GM18511 (cell line): ENCODE measurements around the gene RAB44.
"Not testable (repeated sequence)": the region's sequence is repeated elsewhere in the genome, so short reads cannot be mapped to it uniquely, and the experiment has no call there.

Experiments
- ATAC-seq: cut with Tn5 transposase; IDR thresholded peaks from one replicate; pipeline ENCODE4 v1.9.1; 2021; ENCODE audit warnings: mild to moderate bottlenecking, moderate library complexity; ENCODE audit not compliant: unreplicated experiment

Gene RAB44

DNA sequence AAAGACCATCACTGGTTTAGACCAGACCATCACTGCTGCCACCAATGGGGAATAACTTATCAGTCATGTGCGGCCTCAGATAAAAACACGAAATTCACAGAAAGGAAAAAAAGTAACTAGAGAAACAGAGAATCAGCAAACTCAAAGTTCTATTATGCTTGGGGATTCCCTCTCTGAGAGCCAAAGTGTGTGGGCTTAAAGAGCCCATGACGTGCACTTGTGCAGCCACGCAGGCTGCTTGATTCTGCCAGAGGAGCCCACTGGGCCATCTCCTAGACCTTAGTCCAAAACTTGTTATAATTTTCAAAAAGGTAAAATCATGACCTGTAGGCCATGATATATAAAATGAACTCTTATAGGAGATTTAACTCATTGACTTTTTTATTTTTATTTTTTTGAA is 15.2 kb downstream of the RAB44 start:
- ATAC-seq = no peak

DNA sequence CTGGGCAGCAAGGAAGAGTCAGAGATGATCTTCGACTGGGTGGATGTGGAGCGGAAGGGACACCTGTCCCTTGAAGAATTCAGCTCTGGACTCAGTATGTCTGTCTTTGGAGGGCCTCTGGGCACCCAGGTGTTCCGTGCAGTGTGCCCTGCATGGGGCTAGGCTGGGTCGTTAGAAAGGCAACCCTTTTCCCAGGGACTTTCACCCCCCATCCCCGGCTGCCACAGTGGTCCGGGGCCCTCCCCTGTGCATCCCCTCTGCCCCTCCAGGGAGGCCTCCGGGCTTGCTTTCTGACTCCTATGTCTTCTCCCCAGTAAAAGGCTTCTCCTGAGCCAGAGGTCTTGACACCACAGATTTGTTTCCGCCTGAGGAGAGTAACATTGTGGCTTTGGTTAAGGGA is 16.2 kb downstream of the RAB44 start:
- ATAC-seq = no peak

DNA sequence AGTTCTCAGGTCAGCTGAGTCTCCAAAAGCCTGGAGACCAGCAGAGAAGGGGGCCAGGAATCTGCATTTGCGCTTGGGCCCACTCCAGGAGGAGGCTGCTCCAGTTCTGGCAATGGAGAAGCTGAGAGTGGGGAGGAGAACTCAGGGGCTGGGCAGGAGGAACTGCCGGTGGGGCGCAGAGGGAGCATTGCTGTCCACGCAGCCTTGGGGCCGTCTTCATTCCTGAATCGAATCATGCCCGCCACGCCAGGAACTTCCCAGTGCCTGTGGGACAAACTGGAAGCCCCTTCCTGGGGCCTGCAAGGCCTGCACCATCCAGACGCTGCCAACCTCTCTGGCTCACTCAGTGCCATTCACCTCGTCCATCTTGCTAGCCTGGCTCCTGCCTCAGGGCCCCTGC is 16.9 kb downstream of the RAB44 start:
- no peak for ATAC-seq

DNA sequence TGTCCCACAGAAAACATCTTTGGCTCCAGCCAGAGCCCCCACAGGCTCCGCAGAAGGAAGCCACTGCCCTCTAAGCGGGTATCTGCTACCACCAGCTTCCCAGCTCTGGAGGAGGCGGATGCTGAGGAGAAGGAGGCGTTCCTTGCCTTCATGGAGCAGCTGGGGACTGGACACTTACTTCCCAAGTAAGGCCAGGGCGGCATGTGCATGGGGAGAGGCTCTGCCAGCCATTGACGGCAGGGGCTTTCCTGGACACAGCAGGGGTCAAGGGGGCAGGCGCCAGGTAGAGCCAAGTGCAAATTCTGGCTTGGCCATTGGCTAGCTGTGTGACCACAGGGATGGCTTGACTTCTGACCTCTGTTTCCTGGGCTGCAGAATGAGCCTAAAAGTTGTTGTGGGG is 17.8 kb downstream of the RAB44 start:
- ATAC-seq = no peak

DNA sequence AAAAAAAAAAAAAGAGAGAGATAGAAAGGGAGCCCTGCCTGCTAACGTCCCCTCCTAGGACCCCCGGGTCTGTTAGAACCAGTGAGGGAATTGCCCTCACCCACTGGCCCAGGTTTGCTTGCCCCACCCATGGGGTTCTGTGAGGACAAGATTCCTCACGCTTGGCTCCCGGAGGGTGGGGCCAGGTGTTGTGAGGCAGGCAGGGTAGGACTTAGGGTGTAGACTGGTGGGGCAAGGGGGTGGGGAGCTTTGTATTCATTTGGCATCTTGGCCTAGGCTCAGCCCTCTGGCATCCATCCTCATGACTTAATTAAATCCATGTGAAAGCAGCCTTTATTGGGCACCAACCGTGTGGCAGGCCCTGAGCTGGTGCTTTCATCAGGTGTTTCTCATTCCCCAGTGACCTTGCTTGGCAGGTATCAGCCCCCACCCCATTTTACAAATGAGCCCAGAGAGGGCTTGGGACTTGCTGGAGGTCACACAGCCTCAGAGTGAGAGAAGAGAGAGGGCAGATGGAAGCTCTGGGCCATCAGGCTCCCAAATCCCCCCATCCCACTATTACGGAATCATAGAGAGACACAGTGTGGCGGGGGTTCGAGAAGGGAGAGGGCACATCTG is 19.0 kb downstream of the RAB44 start:
- ATAC-seq = no peak

DNA sequence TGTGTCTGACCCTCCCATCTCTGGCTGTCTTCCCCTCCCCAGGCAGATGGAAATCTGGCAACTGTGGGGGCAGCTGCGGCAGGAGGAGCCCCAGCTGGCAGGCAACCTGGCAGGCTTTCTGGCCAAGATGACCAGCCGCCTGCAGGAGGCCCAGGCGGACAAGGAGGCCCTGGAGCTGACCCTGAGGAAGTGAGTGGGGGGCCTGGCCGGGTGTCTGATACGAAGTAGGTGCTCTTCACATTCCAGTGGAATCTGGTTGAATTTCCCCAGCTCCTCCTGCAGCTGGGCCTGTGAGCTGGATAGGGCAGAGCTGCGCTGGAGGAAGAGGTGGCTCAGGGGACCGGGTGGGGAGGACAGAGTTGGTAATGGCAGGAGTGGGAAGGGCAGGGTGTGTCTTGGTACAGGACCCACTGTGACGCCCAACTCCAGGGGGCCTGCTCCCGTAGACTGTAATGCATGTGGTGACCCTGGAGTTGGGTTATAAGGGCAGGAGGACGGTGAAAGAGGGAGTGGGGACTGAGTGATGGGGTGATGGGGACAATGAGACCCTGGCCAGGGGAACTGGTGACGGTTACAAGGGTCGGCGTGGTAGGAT is 19.7 kb downstream of the RAB44 start:
- ATAC-seq = no peak

DNA sequence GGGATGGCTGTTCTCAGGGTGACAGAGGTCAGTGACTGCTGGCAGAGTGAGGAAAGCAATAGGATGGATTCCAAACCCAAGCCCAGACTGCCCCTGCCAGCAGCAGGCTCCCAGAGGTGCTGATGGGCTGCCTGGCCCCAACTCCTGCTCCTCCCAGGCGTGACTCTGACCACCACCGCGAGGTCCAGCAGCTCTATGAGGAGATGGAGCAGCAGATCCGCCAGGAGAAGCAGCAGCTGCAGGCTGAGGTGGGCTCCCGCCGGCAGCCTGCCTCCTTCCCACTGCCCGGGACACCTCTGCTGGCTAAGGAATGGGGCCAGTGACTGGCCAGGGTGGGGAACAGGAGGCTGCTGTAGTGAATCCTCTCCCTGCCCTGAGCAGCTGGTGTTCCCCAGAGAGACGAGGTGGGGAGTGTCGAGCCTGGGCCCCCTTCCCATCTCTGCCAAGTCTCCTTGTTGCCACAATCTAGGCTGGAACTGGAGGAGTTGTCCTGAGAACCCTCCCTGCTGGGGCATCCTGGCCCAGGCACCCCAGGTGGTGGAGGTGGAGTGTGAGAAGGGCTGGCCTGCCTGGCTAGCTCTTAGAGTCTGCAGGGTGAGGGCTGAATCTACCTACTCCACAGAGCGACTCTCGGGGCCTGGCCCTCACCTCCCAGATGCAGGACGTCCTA is 20.4 kb downstream of the RAB44 start:
- ATAC-seq = no peak

DNA sequence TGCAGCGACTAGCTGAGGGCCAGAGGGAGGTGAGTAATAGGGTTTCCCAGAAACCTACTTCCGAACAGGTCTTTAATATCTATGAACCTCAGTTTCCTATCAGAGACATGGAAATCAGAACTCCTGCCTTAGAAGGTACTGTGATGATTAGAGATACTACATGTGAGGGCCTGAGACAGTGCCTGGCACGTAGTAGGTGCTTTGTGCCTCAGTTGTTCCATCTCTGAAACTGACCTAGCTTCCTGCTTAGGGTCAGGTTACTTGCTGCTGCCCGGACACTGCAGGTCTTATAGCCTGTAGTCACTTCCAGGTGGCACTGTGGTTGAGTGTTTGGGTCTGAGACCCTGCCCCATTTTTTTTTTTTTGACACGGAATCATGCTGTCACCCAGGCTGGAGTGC is 20.9 kb downstream of the RAB44 start:
- ATAC-seq = no peak

DNA sequence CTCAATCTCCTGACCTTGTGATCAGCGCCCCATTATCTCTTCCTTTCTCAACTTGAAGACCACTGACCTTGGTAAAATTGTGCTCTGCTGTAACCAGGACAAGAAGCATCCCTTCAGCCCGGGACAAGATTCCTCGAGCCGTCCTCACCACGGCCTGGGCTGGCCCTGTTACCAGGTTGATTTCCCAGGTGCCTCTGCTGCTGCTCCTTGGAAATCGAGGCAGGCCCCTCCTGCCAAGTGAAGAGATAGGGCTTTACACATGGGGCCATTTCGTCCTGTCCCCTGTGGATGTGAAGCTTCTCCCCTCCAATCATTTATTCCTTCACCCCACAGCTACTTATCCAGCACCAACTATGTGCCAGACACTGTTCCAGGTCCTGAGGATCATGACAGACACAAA is 21.5 kb downstream of the RAB44 start:
- no peak for ATAC-seq

DNA sequence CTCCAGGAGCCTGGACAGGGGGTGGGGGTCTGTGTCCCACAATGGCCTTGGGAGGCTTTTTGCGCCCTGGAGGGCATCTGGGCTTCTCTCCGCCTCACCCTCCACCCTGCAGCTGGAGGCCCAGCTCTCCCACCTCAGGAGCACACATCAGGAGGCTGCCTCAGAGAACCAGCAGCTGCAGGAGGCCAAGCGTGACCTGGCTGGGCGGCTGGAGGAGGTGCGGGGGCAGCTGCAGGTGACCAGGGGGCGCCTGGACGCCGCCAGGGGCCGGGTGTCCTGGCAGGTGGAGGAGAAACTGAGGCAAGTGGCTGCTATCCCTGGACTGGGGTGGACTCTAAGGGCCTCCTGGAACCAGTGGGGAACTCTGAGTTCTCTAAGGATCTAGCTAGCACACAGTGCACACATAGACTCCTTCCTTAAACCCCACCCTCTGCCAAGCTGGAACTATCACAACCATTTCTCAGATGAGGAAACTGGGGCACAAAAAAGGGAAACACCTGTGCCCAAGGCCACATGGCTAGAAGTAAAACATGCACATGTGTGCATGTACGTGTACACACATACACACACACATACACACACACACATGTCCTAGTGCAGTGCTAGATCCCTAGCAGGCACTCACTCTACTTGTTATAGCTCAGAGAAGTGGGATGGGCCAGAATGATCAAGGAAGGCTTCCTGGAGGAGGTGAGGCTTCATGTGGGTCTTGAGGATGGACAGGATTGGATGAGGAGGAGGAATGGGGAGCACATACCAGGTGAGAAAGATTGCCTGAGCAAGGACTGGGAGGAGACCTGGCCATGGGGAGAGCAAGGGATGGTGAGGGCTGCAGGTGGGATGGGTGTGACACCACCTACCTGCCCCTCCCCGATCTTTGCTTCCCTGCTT is 22.9 kb downstream of the RAB44 start:
- no peak for ATAC-seq

DNA sequence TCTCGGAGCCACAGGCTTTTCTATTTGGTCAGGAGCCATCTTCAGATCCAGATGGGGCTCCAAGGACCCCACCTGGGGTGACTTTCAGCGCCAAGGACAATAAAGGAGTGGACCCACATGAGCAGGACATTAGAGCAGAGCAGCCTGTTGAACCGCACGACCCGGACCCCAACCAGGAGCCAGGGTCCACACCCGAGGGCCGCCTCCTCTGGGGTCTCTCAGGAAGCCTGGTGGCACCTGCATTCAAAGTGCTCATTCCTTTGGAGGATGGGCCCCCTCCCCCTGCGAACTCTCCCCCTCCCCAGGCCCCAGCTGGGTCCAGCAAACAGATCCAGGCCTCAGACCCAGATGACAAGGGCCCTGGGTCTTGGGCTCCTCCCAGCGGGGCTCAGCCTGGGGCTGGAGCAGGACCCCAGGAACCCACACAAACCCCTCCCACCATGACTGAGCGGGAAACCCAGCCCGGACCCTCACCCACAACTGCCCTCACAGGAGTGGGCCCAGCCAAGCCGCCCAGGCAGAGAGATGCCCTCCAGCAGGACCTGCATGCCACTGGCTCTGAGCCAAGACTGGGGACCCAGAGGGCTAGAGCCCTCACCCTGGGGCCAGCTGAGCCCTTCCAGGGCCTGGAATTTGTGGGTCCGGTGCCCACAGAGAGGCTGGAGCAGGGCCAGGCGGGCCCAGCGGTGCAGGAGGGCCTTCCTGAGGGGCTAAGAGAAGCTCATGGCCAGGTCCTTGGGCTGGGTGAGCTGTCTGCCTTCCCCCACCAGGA is 23.9 kb downstream of the RAB44 start:
- ATAC-seq = no peak

DNA sequence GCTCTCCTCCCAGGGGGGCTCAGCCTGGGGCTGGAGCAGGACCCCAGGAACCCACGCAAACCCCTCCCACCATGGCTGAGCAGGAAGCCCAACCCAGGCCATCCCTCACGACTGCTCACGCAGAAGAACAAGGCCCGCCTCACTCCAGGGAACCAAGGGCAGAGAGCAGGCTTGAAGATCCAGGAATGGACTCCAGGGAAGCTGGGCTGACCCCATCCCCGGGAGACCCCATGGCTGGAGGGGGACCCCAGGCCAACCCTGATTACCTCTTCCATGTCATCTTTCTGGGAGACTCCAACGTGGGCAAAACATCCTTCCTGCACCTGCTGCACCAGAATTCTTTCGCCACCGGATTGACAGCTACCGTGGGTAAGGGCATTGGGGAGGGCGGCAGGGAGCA is 24.7 kb downstream of the RAB44 start:
- no peak for ATAC-seq

DNA sequence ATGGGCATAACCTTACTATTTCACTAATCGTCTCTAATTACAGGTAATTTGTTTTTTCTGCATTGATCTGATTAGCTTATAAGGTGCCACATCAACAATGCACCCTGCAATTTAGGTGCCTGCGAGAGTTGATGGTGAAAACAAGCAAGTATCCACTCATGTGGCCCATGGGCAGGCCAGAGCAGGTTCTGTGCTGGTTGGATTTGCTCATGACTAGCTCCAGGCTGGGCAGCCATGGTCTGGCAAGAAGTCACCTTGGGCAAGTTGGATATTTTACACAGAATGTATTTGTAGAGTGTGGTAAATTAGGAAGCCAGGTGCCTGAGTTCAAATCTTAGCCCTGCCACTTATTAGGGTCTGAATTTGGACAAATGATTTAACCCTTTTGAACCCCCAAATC is 25.3 kb downstream of the RAB44 start:
- ATAC-seq = no peak

DNA sequence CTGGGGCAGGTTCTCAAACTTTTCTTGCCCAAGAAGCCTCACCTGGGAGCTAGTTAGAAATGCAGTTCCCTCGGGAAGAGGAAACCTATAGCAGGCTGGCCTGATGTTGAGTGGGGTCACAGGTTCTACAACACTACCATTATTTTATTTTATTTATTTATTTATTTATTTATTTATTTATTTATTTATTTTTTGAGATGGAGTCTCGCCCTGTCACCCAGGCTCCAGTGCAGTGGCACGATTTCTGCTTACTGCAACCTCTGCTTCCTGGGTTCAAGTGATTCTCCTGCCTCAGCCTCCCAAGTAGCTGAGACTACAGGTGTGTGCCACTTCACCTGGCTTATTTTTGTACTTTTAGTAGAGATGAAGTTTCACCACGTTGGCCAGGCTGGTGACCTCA is 26.4 kb downstream of the RAB44 start:
- not testable (repeated sequence) for ATAC-seq

DNA sequence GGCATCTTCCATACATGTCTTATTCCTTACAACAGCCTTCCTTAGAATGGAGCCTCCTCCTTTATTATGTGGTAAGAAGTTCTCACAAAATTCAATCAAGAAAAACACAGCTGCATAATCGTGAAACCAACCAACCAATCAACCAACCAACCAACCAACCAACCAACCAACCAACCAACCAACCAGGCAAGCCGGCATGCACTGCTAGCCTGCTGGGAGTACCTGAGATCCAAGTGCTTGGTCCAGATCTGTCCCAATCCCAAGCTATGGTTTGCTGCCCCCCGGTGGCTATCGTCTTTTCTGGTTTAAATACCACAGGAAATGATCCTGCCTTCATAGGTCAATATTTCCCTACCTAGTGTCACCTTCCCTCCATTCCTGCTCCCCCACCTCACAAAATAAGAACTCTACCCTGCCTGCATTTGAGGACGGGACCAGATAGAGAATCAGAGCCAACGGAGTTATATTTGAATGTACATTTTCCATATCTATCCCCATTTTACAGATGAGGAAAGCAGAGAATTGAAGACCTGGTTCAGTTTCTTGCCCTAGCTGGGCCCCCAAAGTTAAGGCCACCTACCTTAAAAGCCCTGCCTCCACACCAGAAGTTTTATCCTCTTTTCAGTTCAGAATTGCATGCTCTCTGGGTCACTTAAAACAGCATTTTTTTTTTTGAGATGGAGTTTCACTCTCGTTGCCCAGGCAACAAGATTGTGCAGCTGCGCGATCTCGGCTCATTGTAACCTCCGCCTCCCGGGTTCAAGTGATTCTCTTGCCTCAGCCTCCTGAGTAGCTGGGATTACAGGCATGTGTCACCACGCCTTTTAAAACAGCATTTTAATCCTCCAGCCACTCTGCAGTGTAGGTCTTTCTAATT is 27.1 kb downstream of the RAB44 start:
- ATAC-seq = no peak

DNA sequence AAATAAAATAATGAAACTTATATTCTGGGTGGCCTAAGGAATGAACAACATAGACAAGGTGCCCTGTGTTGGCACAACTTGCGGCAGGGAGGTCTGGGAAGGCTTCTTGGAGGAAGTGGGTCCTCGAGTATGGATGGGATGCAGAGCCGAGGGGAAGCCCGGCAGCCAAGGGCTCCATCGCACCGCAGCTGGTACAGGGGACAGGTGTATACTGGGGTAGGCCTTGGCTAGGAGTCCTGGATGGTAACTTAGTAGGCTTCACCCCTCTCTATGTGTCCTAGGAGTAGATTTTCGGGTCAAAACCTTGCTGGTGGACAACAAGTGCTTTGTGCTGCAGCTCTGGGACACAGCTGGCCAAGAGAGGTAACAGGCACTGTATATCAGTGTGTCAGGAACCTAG is 28.0 kb downstream of the RAB44 start:
- no peak for ATAC-seq

DNA sequence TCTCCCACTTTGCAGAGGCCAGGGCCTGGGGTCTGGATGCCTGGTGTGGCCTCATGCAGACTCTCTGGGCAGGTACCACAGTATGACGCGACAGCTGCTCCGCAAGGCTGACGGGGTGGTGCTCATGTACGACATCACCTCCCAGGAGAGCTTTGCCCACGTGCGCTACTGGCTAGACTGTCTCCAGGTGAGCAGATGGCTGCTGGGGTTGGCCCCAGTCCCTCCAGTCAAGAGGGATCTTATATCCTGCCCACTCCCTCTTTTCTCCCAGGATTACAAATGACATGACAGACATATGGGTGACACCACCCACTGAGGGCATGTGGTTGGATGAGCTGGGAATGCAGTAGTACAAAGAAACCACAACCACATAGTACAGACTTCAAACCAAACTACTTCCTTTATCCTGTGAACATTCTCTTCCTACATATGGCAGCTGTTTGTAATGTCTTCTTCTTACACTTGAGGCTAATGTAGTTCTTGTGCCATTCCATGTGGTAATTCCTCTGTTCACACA is 29.9 kb downstream of the RAB44 start:
- ATAC-seq = no peak

DNA sequence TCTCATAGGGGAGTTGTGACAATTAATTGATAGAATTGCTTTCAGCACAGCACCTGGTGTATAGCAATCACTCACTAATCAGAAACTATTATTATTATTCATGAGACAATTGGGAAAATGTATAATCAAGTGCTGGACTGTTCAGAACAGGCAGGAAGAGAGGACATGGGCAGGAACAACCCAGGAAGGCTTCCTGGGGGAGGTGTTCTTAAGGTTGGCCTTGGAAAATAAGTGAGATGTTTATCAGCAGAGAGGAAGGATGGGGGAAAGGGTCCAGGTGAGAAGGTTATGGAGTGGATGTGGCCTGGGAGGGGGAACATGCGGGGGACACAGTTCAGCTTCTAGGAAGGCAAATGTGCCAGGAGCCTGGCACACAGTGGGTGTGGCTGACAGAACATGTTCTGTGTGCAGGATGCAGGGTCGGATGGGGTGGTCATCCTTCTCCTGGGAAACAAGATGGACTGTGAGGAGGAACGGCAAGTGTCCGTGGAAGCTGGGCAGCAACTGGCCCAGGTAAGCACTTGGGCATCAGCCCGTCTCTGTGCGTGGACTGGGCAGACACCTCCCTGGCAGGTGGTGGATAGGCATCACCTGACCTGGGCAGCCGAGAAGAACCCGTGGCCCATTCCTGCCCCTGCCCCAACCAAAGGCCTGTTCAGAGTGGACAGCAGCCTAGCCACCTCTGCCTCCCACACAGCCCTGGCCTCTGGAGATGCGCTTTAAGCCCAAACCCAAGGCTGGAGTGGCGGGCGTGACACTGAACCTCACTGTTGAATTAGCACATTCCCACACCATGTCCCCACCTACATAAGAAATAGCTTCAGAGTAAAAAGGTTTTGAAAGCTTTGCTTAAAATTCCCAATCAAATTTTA is 30.9 kb downstream of the RAB44 start:
- ATAC-seq = no peak

DNA sequence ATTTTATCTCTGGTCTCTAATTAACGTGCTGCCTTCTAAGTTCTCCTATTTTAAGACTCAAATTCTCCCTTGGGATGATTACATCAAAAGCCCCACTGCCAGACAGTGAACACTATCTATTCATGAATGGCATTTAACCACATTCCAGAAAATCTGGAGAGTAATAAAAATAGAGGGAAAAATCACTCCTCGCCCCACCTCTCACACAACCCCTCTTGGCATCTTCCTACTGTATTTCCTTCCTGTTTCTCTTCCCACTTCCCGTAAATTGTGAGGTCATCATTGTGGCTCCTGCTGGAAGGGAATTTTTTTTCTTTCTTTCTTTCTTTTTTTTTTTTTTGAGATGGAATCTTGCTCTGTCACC is 31.5 kb downstream of the RAB44 start:
- ATAC-seq = no peak
